H9 (cell line): ENCODE results near the gene PRKAG2. TPM values are rescaled to one million over a fixed set of nuclear protein-coding genes. Genes with fewer than 3 reads are reported as not detected.

ENCODE experiments used
- DNase-seq: peaks from one replicate; pipeline ENCODE4 v3.0.0-alpha.2; 2017
- H2AFZ ChIP-seq: one replicate; pipeline ENCODE4 v1.6.1; 2013; ENCODE audit warnings: mild to moderate bottlenecking, low read length, control low read depth, moderate library complexity
- H2AK5ac ChIP-seq: 2 replicates; pipeline ENCODE4 v1.6.1; 2013; ENCODE audit warnings: low read length, control low read depth, mixed read lengths; ENCODE audit not compliant: insufficient read length
- H2BK120ac ChIP-seq: one replicate; pipeline ENCODE4 v1.6.1; 2013; ENCODE audit warnings: low read depth, mild to moderate bottlenecking, low read length, control low read depth, inconsistent platforms; ENCODE audit not compliant: poor library complexity, severe bottlenecking
- H2BK12ac ChIP-seq: 2 replicates; pipeline ENCODE4 v1.6.1; 2013; ENCODE audit warnings: low read length, control low read depth, mixed read lengths, low read depth; ENCODE audit not compliant: insufficient read length
- H2BK15ac ChIP-seq: 2 replicates; pipeline ENCODE4 v1.6.1; 2013; ENCODE audit warnings: low read depth, low read length, control low read depth
- H2BK20ac ChIP-seq: one replicate; pipeline ENCODE4 v1.6.1; 2013; ENCODE audit warnings: low read depth, mild to moderate bottlenecking, low read length, control low read depth, inconsistent platforms; ENCODE audit not compliant: poor library complexity, severe bottlenecking
- H2BK5ac ChIP-seq: 2 replicates; pipeline ENCODE4 v1.6.1; 2013; ENCODE audit warnings: low read length, control low read depth, mixed read lengths; ENCODE audit not compliant: insufficient read length
- H3K14ac ChIP-seq: 2 replicates; pipeline ENCODE4 v1.6.1; 2013; ENCODE audit warnings: low read length, control low read depth; ENCODE audit not compliant: insufficient read depth
- H3K18ac ChIP-seq: 2 replicates; pipeline ENCODE4 v1.6.1; 2013; ENCODE audit warnings: low read depth, mild to moderate bottlenecking, mixed read lengths, low read length, control low read depth; ENCODE audit not compliant: insufficient read length
- H3K23ac ChIP-seq: 2 replicates; pipeline ENCODE4 v1.6.1; 2013; ENCODE audit warnings: low read length, control low read depth, mixed read lengths, low read depth; ENCODE audit not compliant: insufficient read length
- H3K23me2 ChIP-seq: 2 replicates; pipeline ENCODE4 v1.6.1; 2013; ENCODE audit warnings: low read depth, mild to moderate bottlenecking, mixed read lengths, low read length, control low read depth; ENCODE audit not compliant: insufficient read length, poor library complexity, severe bottlenecking
- H3K27ac ChIP-seq: 2 replicates; pipeline ENCODE4 v1.5.1; 2013; ENCODE audit warnings: low read length, control low read depth, mixed read lengths, low read depth; ENCODE audit not compliant: insufficient read length
- H3K27me3 ChIP-seq: 2 replicates; pipeline ENCODE4 v1.6.1; 2013; ENCODE audit warnings: low read length, control low read depth, inconsistent platforms; ENCODE audit not compliant: insufficient read depth
- H3K4ac ChIP-seq: 2 replicates; pipeline ENCODE4 v1.6.1; 2013; ENCODE audit warnings: low read depth, mild to moderate bottlenecking, control low read depth, inconsistent platforms, low read length, moderate library complexity
- H3K4me1 ChIP-seq: 2 replicates; pipeline ENCODE4 v1.6.1; 2013; ENCODE audit warnings: low read length, control low read depth, inconsistent platforms; ENCODE audit not compliant: insufficient read depth
- H3K4me2 ChIP-seq: 2 replicates; pipeline ENCODE4 v1.6.1; 2013; ENCODE audit warnings: low read length, control low read depth, mixed read lengths; ENCODE audit not compliant: insufficient read length, insufficient read depth
- H3K56ac ChIP-seq: 2 replicates; pipeline ENCODE4 v1.6.1; 2013; ENCODE audit warnings: low read depth, mild to moderate bottlenecking, mixed read lengths, low read length, control low read depth; ENCODE audit not compliant: insufficient read length
- H3K79me1 ChIP-seq: 2 replicates; pipeline ENCODE4 v1.6.1; 2013; ENCODE audit warnings: low read depth, mild to moderate bottlenecking, moderate library complexity, low read length, control low read depth, inconsistent platforms; ENCODE audit not compliant: insufficient read depth, poor library complexity, severe bottlenecking
- H3K79me2 ChIP-seq: 2 replicates; pipeline ENCODE4 v1.6.1; 2013; ENCODE audit warnings: low read length, control low read depth, inconsistent platforms; ENCODE audit not compliant: insufficient read depth
- H3K9ac ChIP-seq: 2 replicates; pipeline ENCODE4 v1.6.1; 2013; ENCODE audit warnings: low read length, control low read depth, mixed read lengths; ENCODE audit not compliant: insufficient read length; ENCODE audit errors: extremely low read depth
- H3K9me3 ChIP-seq: one replicate; pipeline ENCODE4 v1.6.1; 2013; ENCODE audit warnings: low read depth, low read length, inconsistent platforms; ENCODE audit not compliant: control insufficient read depth
- H3T11ph ChIP-seq: one replicate; pipeline ENCODE4 v1.6.1; 2013; ENCODE audit warnings: mild to moderate bottlenecking, low read length, control low read depth, inconsistent platforms
- H4K20me1 ChIP-seq: one replicate; pipeline ENCODE4 v1.6.1; 2013; ENCODE audit not compliant: control insufficient read depth, insufficient read length, insufficient read depth
- H4K5ac ChIP-seq: 2 replicates; pipeline ENCODE4 v1.6.1; 2013; ENCODE audit warnings: low read depth, mild to moderate bottlenecking, mixed read lengths, low read length, control low read depth; ENCODE audit not compliant: insufficient read length
- H4K8ac ChIP-seq: replicated peaks from 2 replicates; pipeline ENCODE4 v1.6.1; 2013; ENCODE audit warnings: low read length, control low read depth, mixed read lengths, low read depth; ENCODE audit not compliant: insufficient read length
- H4K91ac ChIP-seq: 2 replicates; pipeline ENCODE4 v1.6.1; 2013; ENCODE audit warnings: low read depth, mild to moderate bottlenecking, moderate library complexity, mixed read lengths, low read length, control low read depth; ENCODE audit not compliant: insufficient read length
- H3K27ac Mint-ChIP-seq, 3 experiments: 2 replicates in 2 of 3; 3 replicates in 1 of 3; pipeline ENCODE4 v1.8.0; 2020 to 2021; ENCODE audit warnings: mixed read lengths in 3 of 3, mild to moderate bottlenecking in 1 of 3, moderate library complexity in 1 of 3
- H3K27me3 Mint-ChIP-seq: 2 replicates; pipeline ENCODE4 v1.8.0; 2021; ENCODE audit warnings: low read depth, mild to moderate bottlenecking, moderate library complexity, mixed read lengths
- H3K36me3 Mint-ChIP-seq, 3 experiments: 2 replicates in 2 of 3; 3 replicates in 1 of 3; pipeline ENCODE4 v1.8.0; 2020 to 2021; ENCODE audit warnings: low read depth in 3 of 3, mixed read lengths in 3 of 3; ENCODE audit not compliant: insufficient read depth in 1 of 3
- H3K4me1 Mint-ChIP-seq, 2 experiments: 2 replicates each; pipeline ENCODE4 v1.8.0; 2020; ENCODE audit warnings: mixed read lengths in 2 of 2
- H3K4me3 Mint-ChIP-seq, 2 experiments: 2 replicates in 1 of 2; 3 replicates in 1 of 2; pipeline ENCODE4 v1.8.0; 2020 to 2021; ENCODE audit warnings: mild to moderate bottlenecking in 2 of 2, mixed read lengths in 2 of 2, moderate library complexity in 1 of 2
- H3K9me3 Mint-ChIP-seq, 2 experiments: 2 replicates in 1 of 2; 3 replicates in 1 of 2; pipeline ENCODE4 v1.8.0; 2020; ENCODE audit warnings: mild to moderate bottlenecking in 2 of 2, mixed read lengths in 2 of 2, moderate library complexity in 1 of 2
- WGBS: extraction: QIAGEN DNeasy Blood & Tissue Kit; methylation state at CpG from one replicate; pipeline ENCODE4 v1.1.7; 2013; ENCODE audit warnings: missing lambda C conversion rate, low lambda C conversion rate, mixed read lengths; ENCODE audit not compliant: insufficient read length; ENCODE audit errors: extremely low coverage; 5-methylcytosine and 5-hydroxymethylcytosine counted together
- total RNA-seq: library from RNA; stranded (reverse); gene quantifications from 2 replicates; pipeline ENCODE4 v1.2.1, GENCODE V29; 2021
- TF ChIP-seq, protein P1 (sequence below): fragments of 200-600 bp; sonication (generic); conservative IDR thresholded peaks from 3 replicates; pipeline ENCODE4 v1.8.0; 2021; ENCODE audit warnings: antibody characterized with exemption, mild to moderate bottlenecking

PRKAG2 gene
- total RNA-seq, 1 experiment from 2014 or later = 11.8 TPM

DNA sequence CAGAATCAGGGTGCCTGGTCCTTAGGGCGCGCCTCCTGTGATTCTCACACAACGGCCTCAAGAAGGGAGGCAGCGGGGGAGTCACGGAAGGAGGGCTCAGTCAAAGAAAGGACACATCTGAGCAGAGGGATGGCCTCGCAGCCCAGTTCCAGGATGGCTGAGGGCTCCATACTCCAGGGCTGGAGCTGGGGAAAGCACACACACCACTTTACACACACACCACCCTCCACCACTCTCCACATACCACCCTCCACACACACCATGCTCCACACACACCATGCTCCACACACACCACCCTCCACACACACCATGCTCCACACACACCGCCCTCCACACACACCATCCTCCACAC, 22.2 kb downstream of the PRKAG2 start:
- Histone ChIP-seq H2BK120ac (no peak overlapping the region), H3K4ac (no peak overlapping the region), H3K4me1 (no peaks in the 10 kb centered on the region), H4K5ac (no peak overlapping the region), H2AFZ (no peak overlapping the region), H3K4me2 (no peak overlapping the region), H4K91ac (no peak overlapping the region), H3K23ac (no peak overlapping the region), H3K18ac (no peak overlapping the region), H3K9ac (no peak overlapping the region), H3K9me3 (no peaks in the 10 kb centered on the region), H3K14ac (no peak overlapping the region), H4K8ac (no peak overlapping the region), H2BK15ac (no peak overlapping the region), H3K27me3 (no peaks in the 10 kb centered on the region), H2AK5ac (no peak overlapping the region), H2BK12ac (no peak overlapping the region), H2BK5ac (no peak overlapping the region), H3K79me1 (no peaks in the 10 kb centered on the region), H3K79me2 (no peaks in the 10 kb centered on the region), H3K23me2 (no peaks in the 10 kb centered on the region), H2BK20ac (no peak overlapping the region), H4K20me1 (no peaks in the 10 kb centered on the region), H3K27ac (no peak overlapping the region), H3T11ph (no peak overlapping the region), H3K56ac (no peak overlapping the region)
- H3K4me1 Mint-ChIP-seq = peaks cover 0 to 17% of the 10 kb centered on the region in 2 experiments; a peak in 2 of 4 replicates
- H3K9me3 Mint-ChIP-seq = no peaks in the 10 kb centered on the region
- no peaks in the 10 kb centered on the region; the same call in 1 of the 2 replicates for H3K27me3 Mint-ChIP-seq
- no peak overlapping the region; a peak in 1 of 7 replicates for H3K27ac Mint-ChIP-seq
- TF ChIP-seq, protein P1, sequence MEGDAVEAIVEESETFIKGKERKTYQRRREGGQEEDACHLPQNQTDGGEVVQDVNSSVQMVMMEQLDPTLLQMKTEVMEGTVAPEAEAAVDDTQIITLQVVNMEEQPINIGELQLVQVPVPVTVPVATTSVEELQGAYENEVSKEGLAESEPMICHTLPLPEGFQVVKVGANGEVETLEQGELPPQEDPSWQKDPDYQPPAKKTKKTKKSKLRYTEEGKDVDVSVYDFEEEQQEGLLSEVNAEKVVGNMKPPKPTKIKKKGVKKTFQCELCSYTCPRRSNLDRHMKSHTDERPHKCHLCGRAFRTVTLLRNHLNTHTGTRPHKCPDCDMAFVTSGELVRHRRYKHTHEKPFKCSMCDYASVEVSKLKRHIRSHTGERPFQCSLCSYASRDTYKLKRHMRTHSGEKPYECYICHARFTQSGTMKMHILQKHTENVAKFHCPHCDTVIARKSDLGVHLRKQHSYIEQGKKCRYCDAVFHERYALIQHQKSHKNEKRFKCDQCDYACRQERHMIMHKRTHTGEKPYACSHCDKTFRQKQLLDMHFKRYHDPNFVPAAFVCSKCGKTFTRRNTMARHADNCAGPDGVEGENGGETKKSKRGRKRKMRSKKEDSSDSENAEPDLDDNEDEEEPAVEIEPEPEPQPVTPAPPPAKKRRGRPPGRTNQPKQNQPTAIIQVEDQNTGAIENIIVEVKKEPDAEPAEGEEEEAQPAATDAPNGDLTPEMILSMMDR = no peak
- no peak overlapping the region for H3K4me3 Mint-ChIP-seq
- no CpG with 5 or more reads among the region's 7 CpGs for WGBS
- no peaks in the 10 kb centered on the region for H3K36me3 Mint-ChIP-seq
- DNase-seq = no peak
